Measurements from ENCODE around the gene JPT2.

- TF ChIP-seq, protein P1, sequence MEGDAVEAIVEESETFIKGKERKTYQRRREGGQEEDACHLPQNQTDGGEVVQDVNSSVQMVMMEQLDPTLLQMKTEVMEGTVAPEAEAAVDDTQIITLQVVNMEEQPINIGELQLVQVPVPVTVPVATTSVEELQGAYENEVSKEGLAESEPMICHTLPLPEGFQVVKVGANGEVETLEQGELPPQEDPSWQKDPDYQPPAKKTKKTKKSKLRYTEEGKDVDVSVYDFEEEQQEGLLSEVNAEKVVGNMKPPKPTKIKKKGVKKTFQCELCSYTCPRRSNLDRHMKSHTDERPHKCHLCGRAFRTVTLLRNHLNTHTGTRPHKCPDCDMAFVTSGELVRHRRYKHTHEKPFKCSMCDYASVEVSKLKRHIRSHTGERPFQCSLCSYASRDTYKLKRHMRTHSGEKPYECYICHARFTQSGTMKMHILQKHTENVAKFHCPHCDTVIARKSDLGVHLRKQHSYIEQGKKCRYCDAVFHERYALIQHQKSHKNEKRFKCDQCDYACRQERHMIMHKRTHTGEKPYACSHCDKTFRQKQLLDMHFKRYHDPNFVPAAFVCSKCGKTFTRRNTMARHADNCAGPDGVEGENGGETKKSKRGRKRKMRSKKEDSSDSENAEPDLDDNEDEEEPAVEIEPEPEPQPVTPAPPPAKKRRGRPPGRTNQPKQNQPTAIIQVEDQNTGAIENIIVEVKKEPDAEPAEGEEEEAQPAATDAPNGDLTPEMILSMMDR (conservative IDR thresholded peaks at IDR 0.05 in 1 of 2, IDR thresholded peaks at IDR 0.05 in 1 of 2; ENCODE audit: low read depth in 1 of 2, low read length in 2 of 2), result no peak
- TF ChIP-seq EZH2 (IDR thresholded peaks at IDR 0.05; ENCODE audit: low read length, missing control alignments), result no peak
These were observed 37.1 kb downstream of the JPT2 start for GRCh38 chr16:1715220-1715619.
